Stomach smooth muscle (tissue), 2 donors: Measurements from ENCODE around the gene PARD3B.

Experiments used
- H3K27ac ChIP-seq: one replicate; pipeline ENCODE4 v1.7.0; 2013; ENCODE audit warnings: mild to moderate bottlenecking, low read length, inconsistent platforms
- H3K27me3 ChIP-seq, 2 donors: one replicate each; pipeline ENCODE4 v1.7.0; 2013; ENCODE audit warnings: low read length in 2 of 2; ENCODE audit not compliant: insufficient read depth in 2 of 2, control insufficient read depth in 1 of 2
- H3K36me3 ChIP-seq, 2 donors: one replicate each; pipeline ENCODE4 v1.7.0; 2013; ENCODE audit warnings: low read length in 2 of 2; ENCODE audit not compliant: control insufficient read depth in 2 of 2, insufficient read depth in 2 of 2
- H3K4me1 ChIP-seq: one replicate; pipeline ENCODE4 v1.7.0; 2013; ENCODE audit warnings: low read length; ENCODE audit not compliant: control insufficient read depth, insufficient read depth
- H3K4me3 ChIP-seq, 2 donors: one replicate each; pipeline ENCODE4 v1.7.0; 2013; ENCODE audit warnings: low read length in 2 of 2
- H3K9ac ChIP-seq, 2 donors: one replicate each; pipeline ENCODE4 v1.7.0; 2013; ENCODE audit warnings: low read length in 2 of 2, mild to moderate bottlenecking in 1 of 2
- H3K9me3 ChIP-seq, 2 donors: one replicate each; pipeline ENCODE4 v1.7.0; 2013; ENCODE audit warnings: low read length in 2 of 2; ENCODE audit not compliant: control insufficient read depth in 2 of 2
- donor health status: healthy.
- donor health status: Pancreatic carcinoma.

PARD3B gene

GRCh38 chr2:205283736-205284270, 738.5 kb downstream of the PARD3B start:
- no peaks in the 10 kb centered on the region for H3K36me3 ChIP-seq
- H3K9me3 ChIP-seq: no peaks in the 10 kb centered on the region
- H3K4me1 ChIP-seq: no peaks in the 10 kb centered on the region
- H3K27ac ChIP-seq: no peak overlapping the region
- no peak overlapping the region for H3K4me3 ChIP-seq
- no peaks in the 10 kb centered on the region for H3K27me3 ChIP-seq
- H3K9ac ChIP-seq: no peak overlapping the region

GRCh38 chr2:205284334-205284733, 739.1 kb downstream of the PARD3B start:
- Histone ChIP-seq H3K4me3 (no peak overlapping the region), H3K4me1 (no peaks in the 10 kb centered on the region), H3K9ac (no peak overlapping the region), H3K9me3 (no peaks in the 10 kb centered on the region), H3K27ac (no peak overlapping the region), H3K36me3 (no peaks in the 10 kb centered on the region), H3K27me3 (no peaks in the 10 kb centered on the region)

- H3K9me3 ChIP-seq: peaks cover 0 to 3% of the 10 kb centered on the region in 2 donors
- no peak overlapping the region for H3K27ac ChIP-seq
- no peak overlapping the region for H3K4me3 ChIP-seq
- H3K36me3 ChIP-seq: no peaks in the 10 kb centered on the region
- no peaks in the 10 kb centered on the region for H3K4me1 ChIP-seq
- H3K9ac ChIP-seq: no peak overlapping the region
- no peaks in the 10 kb centered on the region for H3K27me3 ChIP-seq
Observed at GRCh38 chr2:205287316-205287715, 742.0 kb downstream of the PARD3B start.

GRCh38 chr2:205288686-205289085, 743.4 kb downstream of the PARD3B start:
- no peak overlapping the region for H3K27ac ChIP-seq
- H3K4me3 ChIP-seq: no peak overlapping the region
- no peak overlapping the region for H3K9ac ChIP-seq
- no peaks in the 10 kb centered on the region for H3K36me3 ChIP-seq
- H3K9me3 ChIP-seq: peaks cover 0 to 3% of the 10 kb centered on the region in 2 donors
- no peaks in the 10 kb centered on the region for H3K4me1 ChIP-seq
- no peaks in the 10 kb centered on the region for H3K27me3 ChIP-seq

- Histone ChIP-seq H3K4me3 (no peak overlapping the region), H3K27ac (no peak overlapping the region), H3K9ac (no peak overlapping the region), H3K4me1 (no peaks in the 10 kb centered on the region), H3K27me3 (no peaks in the 10 kb centered on the region), H3K36me3 (no peaks in the 10 kb centered on the region), H3K9me3 (peaks cover 0 to 3% of the 10 kb centered on the region in 2 donors)
Observed at GRCh38 chr2:205290299-205290698, 745.0 kb downstream of the PARD3B start.

GRCh38 chr2:205292665-205293295, 747.5 kb downstream of the PARD3B start:
- H3K27ac ChIP-seq: no peak overlapping the region
- H3K36me3 ChIP-seq: no peaks in the 10 kb centered on the region
- no peak overlapping the region for H3K4me3 ChIP-seq
- H3K9me3 ChIP-seq: peaks cover 0 to 3% of the 10 kb centered on the region in 2 donors
- no peaks in the 10 kb centered on the region for H3K4me1 ChIP-seq
- H3K9ac ChIP-seq: no peak overlapping the region
- no peaks in the 10 kb centered on the region for H3K27me3 ChIP-seq

- no peak overlapping the region for H3K4me3 ChIP-seq
- H3K36me3 ChIP-seq: no peaks in the 10 kb centered on the region
- H3K9ac ChIP-seq: no peak overlapping the region
- H3K4me1 ChIP-seq: no peaks in the 10 kb centered on the region
- peaks cover 0 to 3% of the 10 kb centered on the region in 2 donors for H3K9me3 ChIP-seq
- H3K27ac ChIP-seq: no peak overlapping the region
- H3K27me3 ChIP-seq: no peaks in the 10 kb centered on the region
Observed at GRCh38 chr2:205293559-205293958, 748.3 kb downstream of the PARD3B start.

GRCh38 chr2:205296959-205297358, 751.7 kb downstream of the PARD3B start:
- peaks cover 0 to 2% of the 10 kb centered on the region in 2 donors for H3K36me3 ChIP-seq
- H3K4me3 ChIP-seq: no peak overlapping the region

GRCh38 chr2:205297368-205297767, 752.1 kb downstream of the PARD3B start:
- Histone ChIP-seq H3K9me3 (no peaks in the 10 kb centered on the region), H3K4me1 (no peaks in the 10 kb centered on the region), H3K27ac (no peak overlapping the region), H3K9ac (no peak overlapping the region), H3K36me3 (peaks cover 0 to 2% of the 10 kb centered on the region in 2 donors), H3K27me3 (no peaks in the 10 kb centered on the region), H3K4me3 (no peak overlapping the region)

More at GRCh38 chr2:205296959-205297358, 751.7 kb downstream of the PARD3B start:
- Histone ChIP-seq H3K27me3 (no peaks in the 10 kb centered on the region), H3K4me1 (no peaks in the 10 kb centered on the region), H3K9me3 (peaks cover 0 to 1% of the 10 kb centered on the region in 2 donors), H3K27ac (no peak overlapping the region), H3K9ac (no peak overlapping the region)

- Histone ChIP-seq H3K27me3 (no peaks in the 10 kb centered on the region), H3K27ac (no peak overlapping the region), H3K4me1 (no peaks in the 10 kb centered on the region), H3K9ac (no peak overlapping the region), H3K4me3 (no peak overlapping the region), H3K9me3 (no peaks in the 10 kb centered on the region), H3K36me3 (peaks cover 3 to 5% of the 10 kb centered on the region in 2 donors)
Observed at GRCh38 chr2:205297846-205298245, 752.6 kb downstream of the PARD3B start.

GRCh38 chr2:205311201-205311600, 765.9 kb downstream of the PARD3B start:
- H3K27ac ChIP-seq: no peak overlapping the region
- H3K9ac ChIP-seq: no peak overlapping the region
- H3K9me3 ChIP-seq: no peaks in the 10 kb centered on the region
- no peaks in the 10 kb centered on the region for H3K36me3 ChIP-seq
- H3K4me1 ChIP-seq: no peaks in the 10 kb centered on the region
- no peaks in the 10 kb centered on the region for H3K27me3 ChIP-seq
- no peak overlapping the region for H3K4me3 ChIP-seq
